WTC11 (cell line): ENCODE data around the gene LARGE1. TPM values are rescaled to one million over a fixed set of nuclear protein-coding genes. Genes with fewer than 3 reads are reported as not detected.

Experiments used
- ATAC-seq: fragments of 200-7000 bp; cut with Tn5 transposase; 2 replicates; pipeline ENCODE4 v1.10.0; 2021; ENCODE audit warnings: mild to moderate bottlenecking, moderate library complexity
- CTCF ChIA-PET: fragments of 300-600 bp; sonication (Branson Sonifier 250); formaldehyde crosslinking; loops from one replicate; lab custom pipeline; 2021; ENCODE audit warnings: antibody characterized with exemption; lab: Charles Lee
- POLR2A ChIA-PET: fragments of 350-600 bp; sonication (Branson Sonifier 250); formaldehyde crosslinking; loops from one replicate; lab custom pipeline; 2021; ENCODE audit warnings: antibody characterized with exemption; lab: Charles Lee
- DNase-seq: peaks from one replicate; pipeline ENCODE4 v3.0.0; 2021; ENCODE audit warnings: low spot score
- H3K27ac Mint-ChIP-seq: 2 replicates; pipeline ENCODE4 v1.8.0; 2021; ENCODE audit warnings: mixed read lengths
- H3K27me3 Mint-ChIP-seq: 2 replicates; pipeline ENCODE4 v1.8.0; 2021; ENCODE audit warnings: low read depth, mild to moderate bottlenecking, moderate library complexity, mixed read lengths
- H3K36me3 Mint-ChIP-seq: 2 replicates; pipeline ENCODE4 v1.8.0; 2021; ENCODE audit warnings: mixed read lengths
- H3K4me1 Mint-ChIP-seq: 2 replicates; pipeline ENCODE4 v1.8.0; 2022; ENCODE audit warnings: mixed read lengths
- H3K4me3 Mint-ChIP-seq: 2 replicates; pipeline ENCODE4 v1.8.0; 2021; ENCODE audit warnings: mild to moderate bottlenecking, moderate library complexity, mixed read lengths
- H3K9me3 Mint-ChIP-seq: 2 replicates; pipeline ENCODE4 v1.8.0; 2021; ENCODE audit warnings: mixed read lengths
- ATF6 ChIP-seq: sonication (generic); formaldehyde crosslinking; IDR thresholded peaks from 2 replicates; pipeline ENCODE4 v1.8.1; 2023; ENCODE audit warnings: mild to moderate bottlenecking, missing genetic modification reagents
- CDX4 ChIP-seq: fragments of 250-450 bp; sonication (Bioruptor Pico); IDR thresholded peaks from 2 replicates; pipeline ENCODE4 v1.9.0; 2021; ENCODE audit warnings: moderate library complexity, mild to moderate bottlenecking, inconsistent platforms, borderline replicate concordance
- CREB1 ChIP-seq: sonication (generic); formaldehyde crosslinking; IDR thresholded peaks from 2 replicates; pipeline ENCODE4 v1.8.0; 2023; ENCODE audit warnings: mild to moderate bottlenecking, missing genetic modification reagents
- CTCF ChIP-seq: fragments of 200-600 bp; IDR thresholded peaks from 2 replicates; pipeline ENCODE4 v1.8.0; 2022; ENCODE audit warnings: antibody characterized with exemption
- ERG ChIP-seq: fragments of 250-450 bp; sonication (Bioruptor Pico); IDR thresholded peaks from 2 replicates; pipeline ENCODE4 v1.8.0; 2021; ENCODE audit warnings: mild to moderate bottlenecking
- ESRRA ChIP-seq: sonication (generic); formaldehyde crosslinking; IDR thresholded peaks from 2 replicates; pipeline ENCODE4 v1.8.1; 2022; ENCODE audit warnings: mild to moderate bottlenecking, missing genetic modification reagents, borderline replicate concordance
- GTF2I ChIP-seq: fragments of 250-450 bp; sonication (Bioruptor Pico); conservative IDR thresholded peaks from 2 replicates; pipeline ENCODE4 v1.4.0; 2021; ENCODE audit warnings: mild to moderate bottlenecking
- HMGXB4 ChIP-seq: sonication (generic); formaldehyde crosslinking; IDR thresholded peaks from 2 replicates; pipeline ENCODE4 v1.8.1; 2023; ENCODE audit warnings: mild to moderate bottlenecking, moderate library complexity, missing genetic modification reagents
- JUN ChIP-seq: sonication (generic); formaldehyde crosslinking; IDR thresholded peaks from 2 replicates; pipeline ENCODE4 v1.8.0; 2023; ENCODE audit warnings: mild to moderate bottlenecking, missing genetic modification reagents
- NR1H2 ChIP-seq: sonication (generic); formaldehyde crosslinking; IDR thresholded peaks from 2 replicates; pipeline ENCODE4 v1.9.0; 2021; ENCODE audit warnings: mild to moderate bottlenecking, moderate library complexity, missing genetic modification reagents
- NR2C2 ChIP-seq: sonication (generic); formaldehyde crosslinking; IDR thresholded peaks from 2 replicates; pipeline ENCODE4 v1.8.0; 2022; ENCODE audit warnings: mild to moderate bottlenecking, missing genetic modification reagents
- PRRX2 ChIP-seq: fragments of 250-450 bp; sonication (Bioruptor Pico); IDR thresholded peaks from 2 replicates; pipeline ENCODE4 v1.8.0; 2021; ENCODE audit warnings: mild to moderate bottlenecking
- RELA ChIP-seq: sonication (generic); formaldehyde crosslinking; IDR thresholded peaks from 2 replicates; pipeline ENCODE4 v1.8.1; 2022; ENCODE audit warnings: missing genetic modification reagents, mild to moderate bottlenecking, borderline replicate concordance
- STAT6 ChIP-seq: sonication (generic); formaldehyde crosslinking; conservative IDR thresholded peaks from 2 replicates; pipeline ENCODE4 v1.8.1; 2023; ENCODE audit warnings: mild to moderate bottlenecking, low read depth, missing genetic modification reagents, moderate library complexity
- TEAD1 ChIP-seq: sonication (generic); formaldehyde crosslinking; IDR thresholded peaks from 2 replicates; pipeline ENCODE4 v1.8.0; 2022; ENCODE audit warnings: mild to moderate bottlenecking, missing genetic modification reagents
- TEAD4 ChIP-seq: sonication (generic); formaldehyde crosslinking; IDR thresholded peaks from 2 replicates; pipeline ENCODE4 v1.8.0; 2022; ENCODE audit warnings: mild to moderate bottlenecking, missing genetic modification reagents
- TP53 ChIP-seq: sonication (generic); formaldehyde crosslinking; IDR thresholded peaks from 2 replicates; pipeline ENCODE4 v1.8.1; 2023; ENCODE audit warnings: mild to moderate bottlenecking, missing genetic modification reagents
- ZNF219 ChIP-seq: sonication (generic); formaldehyde crosslinking; IDR thresholded peaks from 2 replicates; pipeline ENCODE4 v1.8.0; 2023; ENCODE audit warnings: missing genetic modification reagents, mild to moderate bottlenecking, borderline replicate concordance
- ZNF281 ChIP-seq: sonication (generic); formaldehyde crosslinking; IDR thresholded peaks from 2 replicates; pipeline ENCODE4 v1.8.0; 2023; ENCODE audit warnings: mild to moderate bottlenecking, missing genetic modification reagents
- total RNA-seq: library from RNA; stranded (reverse); gene quantifications from 3 replicates; pipeline ENCODE4 v1.2.3, GENCODE V29; 2021

The LARGE1 gene
- total RNA-seq, 1 experiment from 2014 or later, result 72.6 TPM

- TF ChIP-seq STAT6 (CRISPR knock-in tag) (no peak), PRRX2 (CRISPR knock-in tag) (no peak), ESRRA (CRISPR knock-in tag) (no peak), ZNF281 (no peak)
These were observed 33.1 kb downstream of the LARGE1 start (continued) for GRCh38 chr22:33887173-33887572.

- ChIA-PET CTCF (no interaction called here), POLR2A (no interaction called here)
- no peaks in the 10 kb centered on the region for H3K9me3 Mint-ChIP-seq
- no peak for TF ChIP-seq TP53 (CRISPR knock-in tag)
- no peak for TF ChIP-seq NR1H2 (CRISPR knock-in tag)
- TF ChIP-seq HMGXB4 (CRISPR knock-in tag), result no peak
- no peak for TF ChIP-seq CDX4 (CRISPR knock-in tag)
- no peak for TF ChIP-seq CREB1 (CRISPR knock-in tag)
- no peak for TF ChIP-seq CTCF
- no peak for TF ChIP-seq ERG (CRISPR knock-in tag)
- no peak for TF ChIP-seq ZNF219
- no peaks in the 10 kb centered on the region for H3K36me3 Mint-ChIP-seq
- H3K27me3 Mint-ChIP-seq, result no peaks in the 10 kb centered on the region
- ATAC-seq, result no peak
- peaks cover 92% of the 10 kb centered on the region for H3K4me1 Mint-ChIP-seq
- DNase-seq, result no peak
- peak overlapping the region; percentile 20; the same call in 1 of the 2 replicates for H3K27ac Mint-ChIP-seq
- no peak overlapping the region for H3K4me3 Mint-ChIP-seq
These were observed 33.6 kb downstream of the LARGE1 start for GRCh38 chr22:33886696-33887095.

GRCh38 chr22:33884829-33885228 lies 35.4 kb downstream of the LARGE1 start:
- ChIA-PET POLR2A (no interaction called here), CTCF (no interaction called here)
- H3K4me3 Mint-ChIP-seq, result no peak overlapping the region
- DNase-seq (no peak), ATAC-seq (no peak)
- H3K9me3 Mint-ChIP-seq, result no peaks in the 10 kb centered on the region
- H3K27ac Mint-ChIP-seq, result no peak overlapping the region; the same call in 1 of the 2 replicates
- H3K27me3 Mint-ChIP-seq, result no peaks in the 10 kb centered on the region
- H3K36me3 Mint-ChIP-seq, result no peaks in the 10 kb centered on the region
- H3K4me1 Mint-ChIP-seq, result peaks cover 85% of the 10 kb centered on the region
- TF ChIP-seq TP53 (CRISPR knock-in tag), result no peak
- no peak for TF ChIP-seq ATF6 (CRISPR knock-in tag)
- no peak for TF ChIP-seq RELA (CRISPR knock-in tag)
- TF ChIP-seq CREB1 (CRISPR knock-in tag), result no peak
- no peak for TF ChIP-seq JUN (CRISPR knock-in tag)
- TF ChIP-seq GTF2I, result no peak
- TF ChIP-seq PRRX2 (CRISPR knock-in tag), result no peak
- no peak for TF ChIP-seq TEAD1
- no peak for TF ChIP-seq HMGXB4 (CRISPR knock-in tag)
- TF ChIP-seq TEAD4 (CRISPR knock-in tag), result no peak
- TF ChIP-seq NR2C2 (CRISPR knock-in tag), result no peak
